ENCODE results near the gene VSTM4. TPM values are rescaled to one million over a fixed set of nuclear protein-coding genes. Genes with fewer than 3 reads are reported as not detected.

VSTM4 gene
- total RNA-seq, 2 experiments from 2014 or later = not detected

GRCh38 chr10:49094646-49095045 lies 20.7 kb downstream of the VSTM4 start:
- no peak overlapping the region for H3K4me2 ChIP-seq (ENCODE audit: low read length)
- no TSS peak for BruUV-seq (replicated peaks)
- DNase-seq (ENCODE audit: low spot score) = no peak
- no peak overlapping the region for H3K4me3 ChIP-seq (ENCODE audit: low read depth, low read length, poor library complexity, severe bottlenecking)
- H3K79me2 ChIP-seq (ENCODE audit: insufficient read depth, low read depth, low read length) = no peaks in the 10 kb centered on the region
- no peak overlapping the region for H2AFZ ChIP-seq (ENCODE audit: low read length)
- intact Hi-C loops (cut with micrococcal nuclease; ENCODE audit: unreplicated experiment) = no loop called here
- H4K20me1 ChIP-seq (ENCODE audit: insufficient read depth, low read length) = no peaks in the 10 kb centered on the region
- H3K9me3 ChIP-seq (ENCODE audit: low read length) = no peaks in the 10 kb centered on the region
- CTCF ChIA-PET (ENCODE audit: unreplicated experiment) = no interaction called here
- no peaks in the 10 kb centered on the region for H3K9me2 ChIP-seq (ENCODE audit: insufficient read depth, low read length)
- no peaks in the 10 kb centered on the region for H3K4me1 ChIP-seq (ENCODE audit: insufficient read depth, low read length, poor library complexity, severe bottlenecking)
- H3K27ac ChIP-seq (ENCODE audit: low read depth, low read length, poor library complexity, severe bottlenecking) = no peak overlapping the region
- TF ChIP-seq EZH2phosphoT487 (IDR thresholded peaks at IDR 0.05; ENCODE audit: borderline replicate concordance, low read depth, low read length) = no peak
- no peak for TF ChIP-seq CTCF (conservative IDR thresholded peaks at IDR 0.05; ENCODE audit: low read length)
- POLR2A ChIA-PET = interaction anchor here (1.1 kb wide), 1 partner anchor 9 kb away, joined by 3 read pairs; no protein-coding TSS in a partner anchor
- no peaks in the 10 kb centered on the region for H3K36me3 ChIP-seq (ENCODE audit: insufficient read depth, low read length)

GRCh38 chr10:49093922-49094321 lies 21.4 kb downstream of the VSTM4 start:
- CTCF ChIA-PET (ENCODE audit: unreplicated experiment) = no interaction called here
- no peak for DNase-seq (ENCODE audit: low spot score)
- no TSS peak for BruUV-seq (replicated peaks)
- Histone ChIP-seq H4K20me1 (ENCODE audit: insufficient read depth, low read length) (no peaks in the 10 kb centered on the region), H3K4me1 (ENCODE audit: insufficient read depth, low read length, poor library complexity, severe bottlenecking) (no peaks in the 10 kb centered on the region), H3K36me3 (ENCODE audit: insufficient read depth, low read length) (no peaks in the 10 kb centered on the region), H3K27ac (ENCODE audit: low read depth, low read length, poor library complexity, severe bottlenecking) (no peak overlapping the region), H3K9me2 (ENCODE audit: insufficient read depth, low read length) (no peaks in the 10 kb centered on the region), H3K79me2 (ENCODE audit: insufficient read depth, low read depth, low read length) (no peaks in the 10 kb centered on the region), H3K4me2 (ENCODE audit: low read length) (no peak overlapping the region), H2AFZ (ENCODE audit: low read length) (no peak overlapping the region), H3K4me3 (ENCODE audit: low read depth, low read length, poor library complexity, severe bottlenecking) (no peak overlapping the region), H3K9me3 (ENCODE audit: low read length) (no peaks in the 10 kb centered on the region)
- intact Hi-C loops (cut with micrococcal nuclease; ENCODE audit: unreplicated experiment) = no loop called here
- TF ChIP-seq CTCF (conservative IDR thresholded peaks at IDR 0.05; ENCODE audit: low read length) (no peak), EZH2phosphoT487 (IDR thresholded peaks at IDR 0.05; ENCODE audit: borderline replicate concordance, low read depth, low read length) (no peak)
- POLR2A ChIA-PET = interaction anchor here (0.7 to 1.1 kb wide), 2 partner anchors 8 to 27 kb away, joined by 3 read pairs; no protein-coding TSS in a partner anchor

GRCh38 chr10:49092477-49092876 lies 22.8 kb downstream of the VSTM4 start:
- H3K4me2 ChIP-seq (ENCODE audit: low read length) = no peak overlapping the region
- no peaks in the 10 kb centered on the region for H3K79me2 ChIP-seq (ENCODE audit: insufficient read depth, low read depth, low read length)
- H2AFZ ChIP-seq (ENCODE audit: low read length) = no peak overlapping the region
- no peak overlapping the region for H3K27ac ChIP-seq (ENCODE audit: low read depth, low read length, poor library complexity, severe bottlenecking)
- H3K4me3 ChIP-seq (ENCODE audit: low read depth, low read length, poor library complexity, severe bottlenecking) = no peak overlapping the region
- peaks cover under 1% of the 10 kb centered on the region; the same call in 1 of the 2 replicates for H3K9me3 ChIP-seq (ENCODE audit: low read length)
- ChIA-PET POLR2A (no interaction called here), CTCF (ENCODE audit: unreplicated experiment) (no interaction called here)
- H4K20me1 ChIP-seq (ENCODE audit: insufficient read depth, low read length) = no peaks in the 10 kb centered on the region
- no peaks in the 10 kb centered on the region for H3K4me1 ChIP-seq (ENCODE audit: insufficient read depth, low read length, poor library complexity, severe bottlenecking)
- H3K9me2 ChIP-seq (ENCODE audit: insufficient read depth, low read length) = no peaks in the 10 kb centered on the region
- TF ChIP-seq EZH2phosphoT487 (IDR thresholded peaks at IDR 0.05; ENCODE audit: borderline replicate concordance, low read depth, low read length) (no peak), CTCF (conservative IDR thresholded peaks at IDR 0.05; ENCODE audit: low read length) (no peak)
- no peak for DNase-seq (ENCODE audit: low spot score)
- H3K36me3 ChIP-seq (ENCODE audit: insufficient read depth, low read length) = no peaks in the 10 kb centered on the region
- intact Hi-C loops (cut with micrococcal nuclease; ENCODE audit: unreplicated experiment) = no loop called here
- BruUV-seq (replicated peaks) = no TSS peak
